Endodermal cell (in vitro differentiated cells): ENCODE measurements around the gene INHBB. TPM values are rescaled to one million over a fixed set of nuclear protein-coding genes. Genes with fewer than 3 reads are reported as not detected.

Experiments used
- DNase-seq: peaks from one replicate; pipeline ENCODE4 v3.0.0-alpha.2; 2017
- H3K27ac ChIP-seq: 2 replicates; pipeline ENCODE4 v1.5.1; 2013; ENCODE audit warnings: mild to moderate bottlenecking, low read depth, low read length, moderate library complexity
- H3K27me3 ChIP-seq: 2 replicates; pipeline ENCODE4 v1.6.1; 2013; ENCODE audit warnings: mild to moderate bottlenecking, low read length, moderate library complexity; ENCODE audit not compliant: insufficient read depth, control insufficient read depth, poor library complexity, severe bottlenecking
- H3K36me3 ChIP-seq: 2 replicates; pipeline ENCODE4 v1.7.0; 2013; ENCODE audit warnings: mild to moderate bottlenecking, low read length, moderate library complexity; ENCODE audit not compliant: control insufficient read depth, insufficient read depth
- H3K4me1 ChIP-seq: one replicate; pipeline ENCODE4 v1.7.0; 2013; ENCODE audit warnings: low read length; ENCODE audit not compliant: control insufficient read depth, insufficient read depth
- H3K4me3 ChIP-seq: 2 replicates; pipeline ENCODE4 v1.5.1; 2013; ENCODE audit warnings: mild to moderate bottlenecking, low read length, moderate library complexity
- H3K9ac ChIP-seq: 2 replicates; pipeline ENCODE4 v1.6.1; 2013; ENCODE audit warnings: mild to moderate bottlenecking, low read length, moderate library complexity; ENCODE audit not compliant: poor library complexity, severe bottlenecking; ENCODE audit errors: extremely low read depth
- H3K9me3 ChIP-seq: 2 replicates; pipeline ENCODE4 v1.6.1; 2013; ENCODE audit warnings: mild to moderate bottlenecking, low read length, moderate library complexity; ENCODE audit not compliant: control insufficient read depth
- H3K27ac Mint-ChIP-seq: 2 replicates; pipeline ENCODE4 v1.8.0; 2020; ENCODE audit warnings: mixed read lengths
- H3K27me3 Mint-ChIP-seq: 2 replicates; pipeline ENCODE4 v1.8.0; 2021; ENCODE audit warnings: mild to moderate bottlenecking, mixed read lengths; ENCODE audit not compliant: insufficient read depth
- H3K36me3 Mint-ChIP-seq: 2 replicates; pipeline ENCODE4 v1.8.0; 2020; ENCODE audit warnings: low read depth, mixed read lengths
- H3K4me1 Mint-ChIP-seq: 2 replicates; pipeline ENCODE4 v1.8.0; 2020; ENCODE audit warnings: mixed read lengths
- H3K4me3 Mint-ChIP-seq: 2 replicates; pipeline ENCODE4 v1.8.0; 2020; ENCODE audit warnings: mild to moderate bottlenecking, moderate library complexity, mixed read lengths
- H3K9me3 Mint-ChIP-seq: 2 replicates; pipeline ENCODE4 v1.8.0; 2020; ENCODE audit warnings: mild to moderate bottlenecking, mixed read lengths
- CTCF ChIP-seq: fragments of 200-600 bp; sonication (generic); conservative IDR thresholded peaks from 2 replicates; pipeline ENCODE4 v1.5.0; 2021; ENCODE audit warnings: antibody characterized with exemption, mild to moderate bottlenecking
- WGBS, 2 experiments: methylation state at CpG; one replicate each; pipeline versions ENCODE4 v1.1.5 to v1.1.7; 2013; ENCODE audit warnings: missing lambda C conversion rate in 2 of 2, mixed read lengths in 1 of 2; ENCODE audit not compliant: insufficient coverage in 1 of 2, insufficient read length in 1 of 2; 5-methylcytosine and 5-hydroxymethylcytosine counted together
- total RNA-seq, 2 donors: library from RNA; stranded (reverse); fragmentation: NEBNext Ultra II Directional in 1 of 2; extraction: Animal tissue kit (Norgen Biotek cat#: 25700) in 1 of 2; gene quantifications; 2 replicates in 1 of 2; 3 replicates in 1 of 2; pipeline ENCODE4 v1.2.1, GENCODE V29; 2021

The INHBB gene
- total RNA-seq, 2 donors from 2014 or later = not detected

DNA sequence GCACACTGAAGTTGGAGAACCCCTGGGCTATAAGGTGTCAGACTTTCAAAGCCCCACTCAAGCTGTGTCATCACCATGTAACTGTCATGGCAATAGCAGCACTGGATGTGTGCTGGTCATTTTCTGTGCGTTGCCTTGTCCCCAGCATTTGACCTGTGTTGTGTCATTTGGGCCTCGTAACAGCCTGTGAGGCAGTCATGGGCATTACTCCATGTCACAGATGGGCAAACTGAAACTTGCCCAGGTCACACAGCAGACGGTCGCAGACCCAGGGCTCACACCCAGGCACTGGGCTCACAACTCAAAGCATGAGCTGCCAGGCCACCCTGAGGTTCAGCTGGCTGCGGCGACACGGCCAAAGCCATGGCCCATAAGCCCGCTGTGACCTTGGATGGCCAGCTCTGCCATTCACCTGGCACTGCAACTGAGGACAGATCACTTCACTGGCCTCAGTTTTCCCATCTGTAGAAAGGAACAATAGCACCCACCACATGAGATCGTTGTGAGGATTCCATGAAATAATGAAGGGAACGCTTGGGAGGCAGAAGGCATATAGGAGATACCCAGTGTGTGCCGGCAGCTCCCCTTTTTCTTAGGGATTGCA is 36.7 kb downstream of the INHBB start:
- DNase-seq = no peak
- Histone ChIP-seq H3K27ac (no peak overlapping the region), H3K4me1 (no peaks in the 10 kb centered on the region), H3K4me3 (no peak overlapping the region), H3K9ac (no peak overlapping the region), H3K27me3 (no peaks in the 10 kb centered on the region), H3K36me3 (no peaks in the 10 kb centered on the region), H3K9me3 (no peaks in the 10 kb centered on the region)
- H3K27ac Mint-ChIP-seq = no peak overlapping the region
- H3K27me3 Mint-ChIP-seq = peaks cover 13% of the 10 kb centered on the region
- no peaks in the 10 kb centered on the region for H3K9me3 Mint-ChIP-seq
- H3K36me3 Mint-ChIP-seq = no peaks in the 10 kb centered on the region
- H3K4me1 Mint-ChIP-seq = peaks cover 5% of the 10 kb centered on the region
- no peak overlapping the region for H3K4me3 Mint-ChIP-seq
- WGBS, 2 experiments = 88 to 92% methylated on average over 9 to 11 of the region's 11 CpGs
- no peak for TF ChIP-seq CTCF

- WGBS, 2 experiments = 91 to 96% methylated on average over 3 to 7 of the region's 7 CpGs
- no peaks in the 10 kb centered on the region for H3K9me3 ChIP-seq
- no peak for TF ChIP-seq CTCF
- DNase-seq = no peak
- Mint-ChIP-seq H3K36me3 (no peaks in the 10 kb centered on the region), H3K4me1 (peaks cover 5% of the 10 kb centered on the region), H3K9me3 (no peaks in the 10 kb centered on the region), H3K4me3 (no peak overlapping the region), H3K27me3 (peaks cover 9% of the 10 kb centered on the region), H3K27ac (no peak overlapping the region)
- H3K9ac ChIP-seq = no peak overlapping the region
- no peak overlapping the region for H3K27ac ChIP-seq
- H3K27me3 ChIP-seq = no peaks in the 10 kb centered on the region
- H3K4me1 ChIP-seq = no peaks in the 10 kb centered on the region
- H3K4me3 ChIP-seq = no peak overlapping the region
- no peaks in the 10 kb centered on the region for H3K36me3 ChIP-seq
Measured at GRCh38 chr2:120383191-120383590, 37.3 kb downstream of the INHBB start.

DNA sequence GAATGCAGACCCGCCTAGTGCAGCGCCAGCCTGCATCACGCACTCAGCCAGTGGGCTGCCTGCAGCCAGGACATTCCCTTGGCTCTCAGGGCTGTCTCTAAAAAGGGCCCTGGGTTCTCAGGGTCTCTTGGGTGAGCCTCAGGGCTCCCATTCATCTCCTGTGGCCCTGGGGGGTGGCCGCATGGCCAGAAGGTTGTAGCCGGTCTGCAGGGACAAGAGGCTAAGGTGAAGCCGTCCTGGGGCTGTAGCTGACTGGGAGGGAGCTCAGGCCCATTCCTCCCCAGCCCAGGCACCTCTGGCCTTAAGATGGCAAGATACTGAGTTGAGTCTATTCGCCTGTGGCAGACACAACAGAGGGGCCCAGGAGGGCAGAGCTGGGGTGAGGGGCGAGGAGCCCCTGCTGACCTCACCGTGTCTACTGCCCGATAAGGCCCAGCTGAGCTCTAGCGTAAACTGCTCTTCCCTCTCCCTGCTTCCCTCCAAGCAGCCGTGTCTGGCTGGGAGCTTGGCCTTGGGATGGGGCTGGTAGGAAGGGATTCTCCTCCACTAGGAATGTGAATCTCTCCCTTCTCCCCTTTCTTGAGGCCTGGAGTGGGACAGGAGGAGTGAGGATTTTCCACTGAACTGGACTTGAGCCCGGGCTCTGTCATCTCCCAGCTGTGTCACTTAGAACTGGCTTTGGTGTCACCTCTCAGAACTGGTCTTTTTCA is 37.9 kb downstream of the INHBB start:
- no peak for TF ChIP-seq CTCF

More for the DNA sequence above, 37.9 kb downstream of the INHBB start:
- Mint-ChIP-seq H3K9me3 (no peaks in the 10 kb centered on the region), H3K36me3 (no peaks in the 10 kb centered on the region), H3K4me3 (no peak overlapping the region), H3K27me3 (peaks cover 6% of the 10 kb centered on the region), H3K4me1 (peaks cover 5% of the 10 kb centered on the region), H3K27ac (no peak overlapping the region)
- H3K4me1 ChIP-seq = no peaks in the 10 kb centered on the region
- H3K9ac ChIP-seq = no peak overlapping the region
- DNase-seq = peak; percentile 58
- H3K27me3 ChIP-seq = no peaks in the 10 kb centered on the region
- no peaks in the 10 kb centered on the region for H3K9me3 ChIP-seq
- no peaks in the 10 kb centered on the region for H3K36me3 ChIP-seq
- no peak overlapping the region for H3K4me3 ChIP-seq
- H3K27ac ChIP-seq = peak overlapping the region; percentile 5
- 80 to 84% methylated on average over 9 to 13 of the region's 13 CpGs for WGBS, 2 experiments
